ENCODE results near the gene PCDHGB6. TPM values are rescaled to one million over a fixed set of nuclear protein-coding genes. Genes with fewer than 3 reads are reported as not detected.
A peak's percentile ranks its signal among the peaks of the same experiment; 100 is the strongest.

PCDHGB6 gene
- total RNA-seq, 6 experiments from 2014 or later = 0.79 to 1.4 (median 1.1) TPM

GRCh38 chr5:141437221-141437620 lies 29.4 kb downstream of the PCDHGB6 start:
- TF ChIP-seq CTCF (IDR thresholded peaks at IDR 0.05) = no peak
- Mint-ChIP-seq H3K27me3 (ENCODE audit: insufficient read depth) (no peaks in the 10 kb centered on the region; the same call in 1 of the 2 replicates), H3K4me1 (ENCODE audit: low read depth) (peaks cover 62% of the 10 kb centered on the region), H3K36me3 (ENCODE audit: low read depth) (peaks cover 34% of the 10 kb centered on the region), H3K9me3 (peaks cover 13% of the 10 kb centered on the region), H3K4me3 (peak overlapping the region; percentile 57), H3K27ac (peak overlapping the region; percentile 73)
- peak; percentile 41 for DNase-seq

- H3K27me3 Mint-ChIP-seq (ENCODE audit: insufficient read depth) = no peaks in the 10 kb centered on the region
- peak; percentile 39 for DNase-seq
- H3K27ac Mint-ChIP-seq = peak overlapping the region; percentile 31; the same call in 1 of the 2 replicates
- H3K36me3 Mint-ChIP-seq (ENCODE audit: low read depth) = peaks cover 27% of the 10 kb centered on the region
- no peak overlapping the region for H3K4me3 Mint-ChIP-seq
- peak; percentile 27; the same call in 1 of the 2 replicates for TF ChIP-seq CTCF (IDR thresholded peaks at IDR 0.05)
- peaks cover 46% of the 10 kb centered on the region for H3K4me1 Mint-ChIP-seq (ENCODE audit: low read depth)
- H3K9me3 Mint-ChIP-seq = peaks cover 4% of the 10 kb centered on the region
Measured at GRCh38 chr5:141439411-141440141, 31.8 kb downstream of the PCDHGB6 start.

- Mint-ChIP-seq H3K27me3 (ENCODE audit: insufficient read depth) (no peaks in the 10 kb centered on the region), H3K4me3 (no peak overlapping the region), H3K27ac (no peak overlapping the region), H3K4me1 (ENCODE audit: low read depth) (peaks cover 38% of the 10 kb centered on the region), H3K36me3 (ENCODE audit: low read depth) (peaks cover 30% of the 10 kb centered on the region), H3K9me3 (peaks cover 4% of the 10 kb centered on the region)
- TF ChIP-seq CTCF (IDR thresholded peaks at IDR 0.05) = no peak
- no peak for DNase-seq
Measured at GRCh38 chr5:141440341-141440740, 32.5 kb downstream of the PCDHGB6 start.

- H3K27ac Mint-ChIP-seq = no peak overlapping the region
- peaks cover 4% of the 10 kb centered on the region for H3K9me3 Mint-ChIP-seq
- H3K4me1 Mint-ChIP-seq (ENCODE audit: low read depth) = peaks cover 25% of the 10 kb centered on the region
- DNase-seq = no peak
- TF ChIP-seq CTCF (IDR thresholded peaks at IDR 0.05) = no peak
- peaks cover 32% of the 10 kb centered on the region for H3K36me3 Mint-ChIP-seq (ENCODE audit: low read depth)
- no peak overlapping the region for H3K4me3 Mint-ChIP-seq
- no peaks in the 10 kb centered on the region for H3K27me3 Mint-ChIP-seq (ENCODE audit: insufficient read depth)
Measured at GRCh38 chr5:141441571-141442170, 33.9 kb downstream of the PCDHGB6 start.

Other genes starting within 250 kb of the PCDHGB6 start
- under 1 TPM; 0.38 to 0.97 (median 0.46) TPM for gene PCDHB7, start 235.4 kb upstream of the PCDHGB6 start, total RNA-seq (2021; fragmentation: NEBNext Ultra II Directional; extraction: Animal tissue kit (Norgen Biotek cat#: 25700))
- gene PCDHB8, start 230.2 kb upstream of the PCDHGB6 start, total RNA-seq (2021; fragmentation: NEBNext Ultra II Directional; extraction: Animal tissue kit (Norgen Biotek cat#: 25700)) = 1 to 10 TPM in 4 of 6 experiments, under 1 TPM in 2; 0.88 to 2.9 (median 2.1) TPM
- gene PCDHB16, start 225.6 kb upstream of the PCDHGB6 start, total RNA-seq (2021; fragmentation: NEBNext Ultra II Directional; extraction: Animal tissue kit (Norgen Biotek cat#: 25700)) = 1 to 10 TPM; 1.7 to 4.0 (median 3.5) TPM
- gene PCDHB9, start 220.9 kb upstream of the PCDHGB6 start, total RNA-seq (2021; fragmentation: NEBNext Ultra II Directional; extraction: Animal tissue kit (Norgen Biotek cat#: 25700)) = 1 to 10 TPM; 1.0 to 2.5 (median 1.6) TPM
- gene PCDHB10, start 215.7 kb upstream of the PCDHGB6 start, total RNA-seq (2021; fragmentation: NEBNext Ultra II Directional; extraction: Animal tissue kit (Norgen Biotek cat#: 25700)) = 1 to 10 TPM in 4 of 6 experiments, under 1 TPM in 2; 0.78 to 1.3 (median 1.1) TPM
- gene PCDHB11, start 208.4 kb upstream of the PCDHGB6 start, total RNA-seq (2021; fragmentation: NEBNext Ultra II Directional; extraction: Animal tissue kit (Norgen Biotek cat#: 25700)) = under 1 TPM; 0.33 to 0.54 (median 0.47) TPM
- gene PCDHB12, start 199.3 kb upstream of the PCDHGB6 start, total RNA-seq (2021; fragmentation: NEBNext Ultra II Directional; extraction: Animal tissue kit (Norgen Biotek cat#: 25700)) = under 1 TPM; 0.51 to 0.83 (median 0.63) TPM
- gene PCDHB13, start 194.1 kb upstream of the PCDHGB6 start, total RNA-seq (2021; fragmentation: NEBNext Ultra II Directional; extraction: Animal tissue kit (Norgen Biotek cat#: 25700)) = 1 to 10 TPM; 3.0 to 4.5 (median 3.8) TPM
- 1 to 10 TPM; 1.8 to 3.5 (median 2.7) TPM for gene PCDHB14, start 184.7 kb upstream of the PCDHGB6 start, total RNA-seq (2021; fragmentation: NEBNext Ultra II Directional; extraction: Animal tissue kit (Norgen Biotek cat#: 25700))
- 1 to 10 TPM in 3 of 6 experiments, under 1 TPM in 3; 0.45 to 1.4 (median 0.99) TPM for gene PCDHB15, start 162.6 kb upstream of the PCDHGB6 start, total RNA-seq (2021; fragmentation: NEBNext Ultra II Directional; extraction: Animal tissue kit (Norgen Biotek cat#: 25700))
- gene SLC25A2, start 104.0 kb upstream of the PCDHGB6 start, total RNA-seq (2021; fragmentation: NEBNext Ultra II Directional; extraction: Animal tissue kit (Norgen Biotek cat#: 25700)) = under 1 TPM in 1 of 6 experiments, not detected in 5; 0.17 TPM
- gene TAF7, start 87.2 kb upstream of the PCDHGB6 start, total RNA-seq (2021; fragmentation: NEBNext Ultra II Directional; extraction: Animal tissue kit (Norgen Biotek cat#: 25700)) = 10 to 100 TPM; 72.7 to 98.9 (median 74.8) TPM
- gene PCDHGA1, start 77.5 kb upstream of the PCDHGB6 start, total RNA-seq (2021; fragmentation: NEBNext Ultra II Directional; extraction: Animal tissue kit (Norgen Biotek cat#: 25700)) = 1 to 10 TPM in 4 of 6 experiments, under 1 TPM in 2; 0.91 to 1.6 (median 1.2) TPM
- 1 to 10 TPM; 1.3 to 3.7 (median 1.5) TPM for gene PCDHGA2, start 69.3 kb upstream of the PCDHGB6 start, total RNA-seq (2021; fragmentation: NEBNext Ultra II Directional; extraction: Animal tissue kit (Norgen Biotek cat#: 25700))
- gene PCDHGA3, start 64.2 kb upstream of the PCDHGB6 start, total RNA-seq (2021; fragmentation: NEBNext Ultra II Directional; extraction: Animal tissue kit (Norgen Biotek cat#: 25700)) = 10 to 100 TPM in 1 of 6 experiments, 1 to 10 TPM in 5; 1.9 to 10.2 (median 2.7) TPM
- gene PCDHGB1, start 57.9 kb upstream of the PCDHGB6 start, total RNA-seq (2021; fragmentation: NEBNext Ultra II Directional; extraction: Animal tissue kit (Norgen Biotek cat#: 25700)) = 1 to 10 TPM; 2.6 to 4.5 (median 3.4) TPM
- gene PCDHGA4, start 53.0 kb upstream of the PCDHGB6 start, total RNA-seq (2021; fragmentation: NEBNext Ultra II Directional; extraction: Animal tissue kit (Norgen Biotek cat#: 25700)) = 1 to 10 TPM; 3.6 to 6.3 (median 5.2) TPM
- 10 to 100 TPM in 1 of 6 experiments, 1 to 10 TPM in 5; 4.4 to 10.3 (median 5.5) TPM for gene PCDHGB2, start 48.0 kb upstream of the PCDHGB6 start, total RNA-seq (2021; fragmentation: NEBNext Ultra II Directional; extraction: Animal tissue kit (Norgen Biotek cat#: 25700))
- 1 to 10 TPM in 3 of 6 experiments, under 1 TPM in 3; 0.74 to 1.8 (median 1.0) TPM for gene PCDHGA5, start 43.9 kb upstream of the PCDHGB6 start, total RNA-seq (2021; fragmentation: NEBNext Ultra II Directional; extraction: Animal tissue kit (Norgen Biotek cat#: 25700))
- 1 to 10 TPM; 3.9 to 4.5 (median 4.3) TPM for gene PCDHGB3, start 37.8 kb upstream of the PCDHGB6 start, total RNA-seq (2021; fragmentation: NEBNext Ultra II Directional; extraction: Animal tissue kit (Norgen Biotek cat#: 25700))
- gene PCDHGA6, start 34.1 kb upstream of the PCDHGB6 start, total RNA-seq (2021; fragmentation: NEBNext Ultra II Directional; extraction: Animal tissue kit (Norgen Biotek cat#: 25700)) = 1 to 10 TPM; 1.8 to 2.8 (median 2.8) TPM
- 10 to 100 TPM in 4 of 6 experiments, 1 to 10 TPM in 2; 2.4 to 12.5 (median 11.6) TPM for gene PCDHGA7, start 25.3 kb upstream of the PCDHGB6 start, total RNA-seq (2021; fragmentation: NEBNext Ultra II Directional; extraction: Animal tissue kit (Norgen Biotek cat#: 25700))
- 10 to 100 TPM in 4 of 6 experiments, 1 to 10 TPM in 2; 2.4 to 19.6 (median 16.6) TPM for gene PCDHGB4, start 20.3 kb upstream of the PCDHGB6 start, total RNA-seq (2021; fragmentation: NEBNext Ultra II Directional; extraction: Animal tissue kit (Norgen Biotek cat#: 25700))
- 1 to 10 TPM in 1 of 6 experiments, under 1 TPM in 5; 0.52 to 1.0 (median 0.90) TPM for gene PCDHGA8, start 15.4 kb upstream of the PCDHGB6 start, total RNA-seq (2021; fragmentation: NEBNext Ultra II Directional; extraction: Animal tissue kit (Norgen Biotek cat#: 25700))
- gene PCDHGB5, start 10.1 kb upstream of the PCDHGB6 start, total RNA-seq (2021; fragmentation: NEBNext Ultra II Directional; extraction: Animal tissue kit (Norgen Biotek cat#: 25700)) = 10 to 100 TPM in 2 of 6 experiments, 1 to 10 TPM in 4; 8.8 to 14.6 (median 9.6) TPM
- 1 to 10 TPM in 2 of 6 experiments, under 1 TPM in 4; 0.69 to 1.6 (median 0.88) TPM for gene PCDHGA9, start 5.2 kb upstream of the PCDHGB6 start, total RNA-seq (2021; fragmentation: NEBNext Ultra II Directional; extraction: Animal tissue kit (Norgen Biotek cat#: 25700))
- 1 to 10 TPM in 1 of 6 experiments, under 1 TPM in 5; 0.61 to 1.3 (median 0.78) TPM for gene PCDHGA10, start 5.0 kb downstream of the PCDHGB6 start, total RNA-seq (2021; fragmentation: NEBNext Ultra II Directional; extraction: Animal tissue kit (Norgen Biotek cat#: 25700))
- 10 to 100 TPM in 2 of 6 experiments, 1 to 10 TPM in 4; 5.8 to 21.7 (median 6.8) TPM for gene PCDHGB7, start 9.7 kb downstream of the PCDHGB6 start, total RNA-seq (2021; fragmentation: NEBNext Ultra II Directional; extraction: Animal tissue kit (Norgen Biotek cat#: 25700))
- gene PCDHGA11, start 13.0 kb downstream of the PCDHGB6 start, total RNA-seq (2021; fragmentation: NEBNext Ultra II Directional; extraction: Animal tissue kit (Norgen Biotek cat#: 25700)) = 10 to 100 TPM in 3 of 6 experiments, 1 to 10 TPM in 3; 2.3 to 11.4 (median 9.8) TPM
- gene PCDHGA12, start 22.5 kb downstream of the PCDHGB6 start, total RNA-seq (2021; fragmentation: NEBNext Ultra II Directional; extraction: Animal tissue kit (Norgen Biotek cat#: 25700)) = 10 to 100 TPM in 4 of 6 experiments, 1 to 10 TPM in 2; 8.8 to 21.0 (median 18.9) TPM
- gene PCDHGC3, start 67.9 kb downstream of the PCDHGB6 start, total RNA-seq (2021; fragmentation: NEBNext Ultra II Directional; extraction: Animal tissue kit (Norgen Biotek cat#: 25700)) = 100 to 1,000 TPM; 126 to 150 (median 132) TPM
- 1 to 10 TPM in 1 of 6 experiments, under 1 TPM in 5; 0.34 to 1.4 (median 0.62) TPM for gene PCDHGC4, start 77.0 kb downstream of the PCDHGB6 start, total RNA-seq (2021; fragmentation: NEBNext Ultra II Directional; extraction: Animal tissue kit (Norgen Biotek cat#: 25700))
- 1 to 10 TPM; 2.3 to 5.7 (median 2.7) TPM for gene PCDHGC5, start 81.1 kb downstream of the PCDHGB6 start, total RNA-seq (2021; fragmentation: NEBNext Ultra II Directional; extraction: Animal tissue kit (Norgen Biotek cat#: 25700))
- 100 to 1,000 TPM; 105 to 119 (median 109) TPM for gene DIAPH1, start 211.0 kb downstream of the PCDHGB6 start, total RNA-seq (2021; fragmentation: NEBNext Ultra II Directional; extraction: Animal tissue kit (Norgen Biotek cat#: 25700))
- 10 to 100 TPM; 52.1 to 63.7 (median 55.1) TPM for gene HDAC3, start 228.8 kb downstream of the PCDHGB6 start, total RNA-seq (2021; fragmentation: NEBNext Ultra II Directional; extraction: Animal tissue kit (Norgen Biotek cat#: 25700))
- gene RELL2, start 229.0 kb downstream of the PCDHGB6 start, total RNA-seq (2021; fragmentation: NEBNext Ultra II Directional; extraction: Animal tissue kit (Norgen Biotek cat#: 25700)) = 1 to 10 TPM; 2.2 to 4.4 (median 3.0) TPM
- 10 to 100 TPM; 20.8 to 31.7 (median 25.3) TPM for gene FCHSD1, start 243.4 kb downstream of the PCDHGB6 start, total RNA-seq (2021; fragmentation: NEBNext Ultra II Directional; extraction: Animal tissue kit (Norgen Biotek cat#: 25700))